ENCODE measurements around the gene ZBTB45. TPM values are rescaled to one million over a fixed set of nuclear protein-coding genes. Genes with fewer than 3 reads are reported as not detected.

ZBTB45 gene
- total and polyA plus RNA-seq, 2 donors (not counting 1 experiment from before 2014, with no cell fraction given): 12.6 to 20.9 TPM

DNA sequence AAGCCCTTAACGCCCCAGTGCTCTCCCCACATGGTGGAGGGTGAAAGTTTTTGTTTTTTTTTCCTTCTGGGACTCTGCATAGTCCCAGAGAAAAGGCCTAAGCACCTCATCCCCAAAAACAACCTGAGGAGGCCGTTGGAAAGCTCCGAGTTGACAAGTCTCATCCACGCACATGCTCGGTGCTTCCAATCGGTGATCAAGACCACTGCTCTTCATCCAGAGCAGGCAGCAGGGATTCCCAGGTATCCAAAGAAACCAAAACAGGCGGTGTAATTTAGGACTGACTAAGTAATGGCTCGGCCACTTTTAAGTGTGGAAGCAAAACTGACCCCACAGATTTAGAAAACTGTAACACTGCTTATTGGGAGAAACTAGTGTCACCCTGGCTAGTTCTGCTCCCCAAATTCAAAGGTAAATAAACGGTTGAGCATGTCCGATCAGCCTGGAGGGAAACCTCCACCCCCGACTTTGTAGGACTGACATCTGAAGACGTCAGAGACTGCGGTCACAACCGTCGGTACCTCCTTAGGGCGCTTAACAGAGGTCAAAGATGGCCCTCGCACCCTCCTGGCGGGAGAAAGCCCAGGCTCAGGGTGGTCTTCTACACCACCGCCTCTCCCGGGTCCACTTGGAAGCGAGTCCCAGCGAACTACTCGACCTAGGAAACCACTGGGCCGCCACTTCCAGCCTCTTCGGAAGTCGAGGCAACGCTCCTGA lies 44.5 kb downstream of the ZBTB45 start:
- Histone ChIP-seq H3K4me3 (ENCODE audit: control extremely low read depth in 1 of 5, extremely low read depth in 1 of 5, insufficient read depth in 1 of 5, low read depth in 2 of 5, low read length in 4 of 5) (peak overlapping the region; percentile 39 to 85 (median 70)), H3K4me2 (replicated peaks; ENCODE audit: low read depth, low read length, poor library complexity, severe bottlenecking) (peak overlapping the region; percentile 91), H3K4me1 (ENCODE audit: control insufficient read depth in 2 of 2, insufficient read depth in 2 of 2, low read length in 2 of 2) (peaks cover 14 to 18% of the 10 kb centered on the region in 2 donors), H4K20me1 (ENCODE audit: control insufficient read depth, insufficient read depth, low read length, poor library complexity, severe bottlenecking) (no peaks in the 10 kb centered on the region), H3K36me3 (replicated peaks in 1 of 2; ENCODE audit: control extremely low read depth in 1 of 2, control insufficient read depth in 1 of 2, extremely low read depth in 1 of 2, insufficient read depth in 2 of 2, low read length in 1 of 2) (peaks cover 4 to 13% of the 10 kb centered on the region in 2 experiments), H3K27ac (ENCODE audit: low read length in 2 of 2) (peak overlapping the region; percentile 82 to 89), H3K9me3 (ENCODE audit: control extremely low read depth in 1 of 3, control insufficient read depth in 2 of 3, insufficient read depth in 1 of 3, low read length in 2 of 3) (no peaks in the 10 kb centered on the region), H3K79me2 (ENCODE audit: control insufficient read depth, insufficient read depth, low read length) (no peaks in the 10 kb centered on the region), H2AFZ (ENCODE audit: insufficient read depth, low read depth, low read length, poor library complexity, severe bottlenecking) (peak overlapping the region; percentile 78), H3K27me3 (replicated peaks in 1 of 4; ENCODE audit: control extremely low read depth in 1 of 4, control insufficient read depth in 3 of 4, insufficient read depth in 4 of 4, low read length in 3 of 4) (no peaks in the 10 kb centered on the region), H3K9ac (ENCODE audit: low read length) (peak overlapping the region; percentile 69)
- no peak for TF ChIP-seq EZH2 (IDR thresholded peaks at IDR 0.05; ENCODE audit: borderline replicate concordance, insufficient read depth, low read depth, low read length, poor library complexity, severe bottlenecking)
- TF ChIP-seq, protein P1, sequence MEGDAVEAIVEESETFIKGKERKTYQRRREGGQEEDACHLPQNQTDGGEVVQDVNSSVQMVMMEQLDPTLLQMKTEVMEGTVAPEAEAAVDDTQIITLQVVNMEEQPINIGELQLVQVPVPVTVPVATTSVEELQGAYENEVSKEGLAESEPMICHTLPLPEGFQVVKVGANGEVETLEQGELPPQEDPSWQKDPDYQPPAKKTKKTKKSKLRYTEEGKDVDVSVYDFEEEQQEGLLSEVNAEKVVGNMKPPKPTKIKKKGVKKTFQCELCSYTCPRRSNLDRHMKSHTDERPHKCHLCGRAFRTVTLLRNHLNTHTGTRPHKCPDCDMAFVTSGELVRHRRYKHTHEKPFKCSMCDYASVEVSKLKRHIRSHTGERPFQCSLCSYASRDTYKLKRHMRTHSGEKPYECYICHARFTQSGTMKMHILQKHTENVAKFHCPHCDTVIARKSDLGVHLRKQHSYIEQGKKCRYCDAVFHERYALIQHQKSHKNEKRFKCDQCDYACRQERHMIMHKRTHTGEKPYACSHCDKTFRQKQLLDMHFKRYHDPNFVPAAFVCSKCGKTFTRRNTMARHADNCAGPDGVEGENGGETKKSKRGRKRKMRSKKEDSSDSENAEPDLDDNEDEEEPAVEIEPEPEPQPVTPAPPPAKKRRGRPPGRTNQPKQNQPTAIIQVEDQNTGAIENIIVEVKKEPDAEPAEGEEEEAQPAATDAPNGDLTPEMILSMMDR (IDR thresholded peaks at IDR 0.05): no peak
- no peak for DNase-seq
- Mint-ChIP-seq H3K4me1 (peaks cover 20% of the 10 kb centered on the region), H3K27me3 (no peaks in the 10 kb centered on the region), H3K27ac (peak overlapping the region; percentile 98), H3K4me3 (peak overlapping the region; percentile 98), H3K9me3 (ENCODE audit: insufficient read depth) (no peaks in the 10 kb centered on the region)
- intact Hi-C loops (cut with micrococcal nuclease): loop anchor here (1.0 to 5.0 kb wide), 8 partner anchors 24 to 113 kb away; partner anchors contain the start of genes MZF1, TRIM28, ZNF324B and ZNF497
- WGBS (ENCODE audit: insufficient coverage): 25% methylated on average over 25 of the region's 27 CpGs
- ChIA-PET POLR2A (interaction anchor here (1.1 to 1.3 kb wide), 3 partner anchors 21 to 45 kb away, joined by 3 to 4 read pairs (median 3); partner anchors contain the start of genes ZBTB45 and ZNF132), CTCF (interaction anchor here (0.6 to 1.3 kb wide), 2 partner anchors 93 to 193 kb away, joined by 4 to 5 read pairs; no protein-coding TSS in a partner anchor)
- no peak for ATAC-seq (ENCODE audit: low read depth)
